T-helper 1 cell treated with Interleukin-12 subunit alpha and Interleukin-12 subunit beta and Interleukin-4 antibody, amounts not matched to agents 30 μg/mL and 1 μg/mL, for 36 hours (primary cell): Measurements from ENCODE around the gene DACT3.

Experiments
- H3K27ac Mint-ChIP-seq: one replicate; pipeline ENCODE4 v1.8.0; 2021; ENCODE audit warnings: mild to moderate bottlenecking, mixed read lengths
- H3K27me3 Mint-ChIP-seq: one replicate; pipeline ENCODE4 v1.8.0; 2021; ENCODE audit warnings: low read depth, mixed read lengths
- H3K36me3 Mint-ChIP-seq: one replicate; pipeline ENCODE4 v1.8.0; 2021; ENCODE audit warnings: low read depth, mixed read lengths
- H3K4me1 Mint-ChIP-seq: one replicate; pipeline ENCODE4 v1.8.0; 2021; ENCODE audit warnings: low read depth, mixed read lengths
- H3K4me3 Mint-ChIP-seq: one replicate; pipeline ENCODE4 v1.8.0; 2021; ENCODE audit warnings: mild to moderate bottlenecking, moderate library complexity, mixed read lengths
- H3K9me3 Mint-ChIP-seq: one replicate; pipeline ENCODE4 v1.8.0; 2021; ENCODE audit warnings: mixed read lengths

The DACT3 gene

DNA sequence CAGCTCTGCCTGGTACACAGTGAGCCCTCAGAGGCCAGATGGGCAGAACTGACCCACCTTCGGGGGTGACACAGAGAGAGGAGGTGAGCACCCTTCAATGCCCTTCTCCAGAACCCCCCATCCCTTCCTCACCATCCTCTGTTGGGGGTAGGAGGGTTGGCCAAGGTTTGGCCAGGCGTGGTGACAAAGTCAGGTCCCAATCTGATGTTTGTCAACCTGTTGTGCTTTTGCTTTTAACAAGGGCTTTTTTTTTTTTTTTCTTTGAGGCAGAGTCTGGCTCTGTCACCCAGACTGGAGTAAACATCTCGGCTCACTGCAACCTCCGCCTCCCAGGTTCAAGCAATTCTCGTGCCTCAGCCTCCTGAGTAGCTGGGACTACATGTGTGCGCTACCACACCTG lies 43.4 kb downstream of the DACT3 start:
- Mint-ChIP-seq H3K4me1 (peaks cover 61% of the 10 kb centered on the region), H3K9me3 (no peaks in the 10 kb centered on the region), H3K27me3 (no peaks in the 10 kb centered on the region), H3K36me3 (peaks cover 33% of the 10 kb centered on the region), H3K27ac (peak overlapping the region; percentile 92), H3K4me3 (no peak overlapping the region)

DNA sequence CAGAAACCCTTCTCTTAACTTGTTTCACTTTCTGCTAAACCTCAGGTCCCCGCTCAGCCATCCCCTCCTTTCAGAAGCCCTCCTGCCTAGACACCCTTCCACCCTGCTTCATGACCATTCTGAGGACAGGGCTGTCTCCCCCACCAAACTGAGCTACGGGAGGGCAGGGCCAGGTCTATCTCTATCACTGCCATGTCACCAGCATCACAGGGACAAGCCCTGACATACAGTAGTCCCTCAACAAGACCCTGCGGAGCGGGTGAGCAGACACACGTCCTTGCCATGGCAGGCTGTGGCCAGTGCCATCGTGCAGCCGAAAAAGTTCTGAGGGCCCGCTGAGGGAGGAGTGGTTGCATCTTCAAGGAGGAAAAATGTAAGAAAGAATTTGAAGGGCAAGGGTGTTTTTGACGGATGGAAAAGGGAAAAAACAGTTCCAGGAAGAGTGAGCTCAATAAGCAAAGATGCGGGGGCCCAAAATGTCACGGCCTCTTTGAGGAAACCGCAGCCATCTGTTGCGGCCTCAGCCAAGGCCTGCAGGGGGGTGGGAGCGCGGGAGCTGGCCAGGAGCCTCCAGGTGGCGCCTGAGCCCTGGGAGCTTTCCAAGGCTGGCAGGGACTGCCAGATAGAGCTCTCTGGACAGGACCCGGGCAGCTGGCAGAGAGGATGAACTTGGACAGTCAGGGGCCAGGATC lies 44.2 kb downstream of the DACT3 start:
- no peaks in the 10 kb centered on the region for H3K27me3 Mint-ChIP-seq
- H3K4me1 Mint-ChIP-seq, result peaks cover 61% of the 10 kb centered on the region
- no peaks in the 10 kb centered on the region for H3K9me3 Mint-ChIP-seq
- peak overlapping the region; percentile 92 for H3K27ac Mint-ChIP-seq
- peaks cover 25% of the 10 kb centered on the region for H3K36me3 Mint-ChIP-seq
- peak overlapping the region; percentile 74 for H3K4me3 Mint-ChIP-seq

DNA sequence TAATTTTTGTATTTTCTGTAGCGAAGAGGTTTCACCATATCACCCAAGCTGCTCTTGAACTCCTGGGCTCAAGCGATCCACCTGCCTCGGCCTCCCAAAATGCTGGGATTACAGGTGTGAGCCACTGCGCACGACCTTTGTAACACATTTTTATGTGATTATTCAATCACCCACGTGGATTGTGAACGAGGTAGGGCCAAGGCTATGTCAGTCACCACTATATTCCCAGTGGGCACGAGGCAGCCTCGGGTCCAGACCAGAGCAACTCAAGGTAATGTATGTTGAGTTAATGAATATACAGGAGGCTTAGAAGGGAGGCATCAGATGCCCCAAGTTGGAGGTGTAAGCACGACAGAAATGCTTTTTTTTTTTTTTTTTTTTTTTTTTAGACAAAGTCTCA lies 45.0 kb downstream of the DACT3 start:
- no peaks in the 10 kb centered on the region for H3K27me3 Mint-ChIP-seq
- peaks cover 26% of the 10 kb centered on the region for H3K36me3 Mint-ChIP-seq
- peaks cover 62% of the 10 kb centered on the region for H3K4me1 Mint-ChIP-seq
- no peaks in the 10 kb centered on the region for H3K9me3 Mint-ChIP-seq
- H3K4me3 Mint-ChIP-seq, result peak overlapping the region; percentile 31
- H3K27ac Mint-ChIP-seq, result peak overlapping the region; percentile 59

DNA sequence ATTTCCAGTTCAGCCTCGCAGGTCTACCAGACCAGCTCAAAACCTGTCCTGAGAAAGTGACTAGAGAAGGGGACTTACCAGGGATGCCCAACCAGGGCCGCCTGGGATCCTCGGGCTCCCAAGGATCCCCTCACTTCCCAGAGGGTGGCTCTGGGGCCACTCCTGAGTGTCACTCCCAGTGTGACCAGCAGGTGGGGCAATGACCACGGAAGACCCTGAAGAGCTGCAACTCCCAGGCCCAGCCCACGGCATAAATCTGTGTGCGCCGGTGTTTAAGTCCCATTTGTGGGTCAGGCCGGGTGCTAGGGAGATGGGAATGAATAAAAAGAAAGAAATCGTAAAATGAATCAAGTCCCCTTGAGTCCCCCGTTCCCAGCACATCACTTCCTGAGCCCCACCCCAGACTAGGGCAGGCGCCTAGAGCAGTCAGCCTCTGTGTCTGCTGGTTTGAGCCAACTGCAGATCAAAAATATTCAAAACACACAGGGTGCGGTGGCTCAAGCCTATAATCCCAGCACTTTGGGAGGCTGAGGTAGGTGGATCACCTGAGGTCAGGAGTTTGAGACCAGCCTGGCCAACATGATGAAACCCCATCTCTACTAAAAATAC lies 46.8 kb downstream of the DACT3 start:
- Mint-ChIP-seq H3K27me3 (no peaks in the 10 kb centered on the region), H3K4me3 (peak overlapping the region; percentile 45), H3K36me3 (peaks cover 26% of the 10 kb centered on the region), H3K9me3 (no peaks in the 10 kb centered on the region), H3K4me1 (peaks cover 56% of the 10 kb centered on the region), H3K27ac (peak overlapping the region; percentile 78)

DNA sequence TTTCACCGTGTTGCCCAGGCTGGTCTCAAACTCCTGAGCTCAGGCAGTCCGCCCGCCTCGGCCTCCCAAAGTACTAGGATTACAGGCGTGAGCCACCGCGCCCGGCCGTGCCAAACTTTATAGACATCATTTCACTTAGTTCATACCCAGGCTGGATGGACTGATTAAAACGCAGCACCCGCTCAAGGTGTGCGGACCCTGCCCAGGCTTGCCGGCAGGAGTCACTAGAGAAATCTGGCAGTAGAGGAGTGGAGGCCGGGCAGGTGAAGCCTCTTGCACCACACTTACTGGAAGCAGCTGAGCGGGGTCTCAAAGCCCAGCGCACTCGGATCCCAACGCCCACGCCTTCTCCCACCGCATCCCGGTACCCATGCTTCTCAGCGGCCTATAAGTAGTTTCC lies 47.5 kb downstream of the DACT3 start:
- no peak overlapping the region for H3K4me3 Mint-ChIP-seq
- no peaks in the 10 kb centered on the region for H3K9me3 Mint-ChIP-seq

DNA sequence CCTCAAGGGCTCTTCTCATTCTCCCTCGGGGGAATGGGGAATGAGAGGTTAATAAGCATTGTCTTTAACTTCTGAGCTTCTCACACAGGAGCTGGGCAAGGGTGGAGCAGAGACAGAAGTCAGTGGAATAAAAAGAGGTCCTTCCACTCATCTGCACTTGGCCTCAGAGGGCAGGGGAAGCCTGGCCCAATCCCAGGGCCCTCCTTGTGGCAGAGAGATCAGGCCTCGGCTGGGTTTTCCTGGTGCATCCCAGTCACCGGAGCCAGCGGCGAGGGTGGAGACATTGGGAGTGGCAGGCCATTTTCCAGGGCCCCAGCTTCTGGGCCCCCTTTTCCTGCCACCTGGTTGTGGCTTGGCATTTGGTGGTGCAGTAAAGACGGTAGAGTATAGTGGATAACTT lies 49.2 kb downstream of the DACT3 start:
- no peaks in the 10 kb centered on the region for H3K27me3 Mint-ChIP-seq
- H3K9me3 Mint-ChIP-seq, result no peaks in the 10 kb centered on the region
- H3K27ac Mint-ChIP-seq, result peak overlapping the region; percentile 94
- peak overlapping the region; percentile 74 for H3K4me3 Mint-ChIP-seq
- peaks cover 51% of the 10 kb centered on the region for H3K4me1 Mint-ChIP-seq
- H3K36me3 Mint-ChIP-seq, result peaks cover 46% of the 10 kb centered on the region

More for the DNA sequence above, 47.5 kb downstream of the DACT3 start:
- Mint-ChIP-seq H3K36me3 (peaks cover 32% of the 10 kb centered on the region), H3K27ac (peak overlapping the region; percentile 41), H3K27me3 (no peaks in the 10 kb centered on the region), H3K4me1 (peaks cover 53% of the 10 kb centered on the region)

DNA sequence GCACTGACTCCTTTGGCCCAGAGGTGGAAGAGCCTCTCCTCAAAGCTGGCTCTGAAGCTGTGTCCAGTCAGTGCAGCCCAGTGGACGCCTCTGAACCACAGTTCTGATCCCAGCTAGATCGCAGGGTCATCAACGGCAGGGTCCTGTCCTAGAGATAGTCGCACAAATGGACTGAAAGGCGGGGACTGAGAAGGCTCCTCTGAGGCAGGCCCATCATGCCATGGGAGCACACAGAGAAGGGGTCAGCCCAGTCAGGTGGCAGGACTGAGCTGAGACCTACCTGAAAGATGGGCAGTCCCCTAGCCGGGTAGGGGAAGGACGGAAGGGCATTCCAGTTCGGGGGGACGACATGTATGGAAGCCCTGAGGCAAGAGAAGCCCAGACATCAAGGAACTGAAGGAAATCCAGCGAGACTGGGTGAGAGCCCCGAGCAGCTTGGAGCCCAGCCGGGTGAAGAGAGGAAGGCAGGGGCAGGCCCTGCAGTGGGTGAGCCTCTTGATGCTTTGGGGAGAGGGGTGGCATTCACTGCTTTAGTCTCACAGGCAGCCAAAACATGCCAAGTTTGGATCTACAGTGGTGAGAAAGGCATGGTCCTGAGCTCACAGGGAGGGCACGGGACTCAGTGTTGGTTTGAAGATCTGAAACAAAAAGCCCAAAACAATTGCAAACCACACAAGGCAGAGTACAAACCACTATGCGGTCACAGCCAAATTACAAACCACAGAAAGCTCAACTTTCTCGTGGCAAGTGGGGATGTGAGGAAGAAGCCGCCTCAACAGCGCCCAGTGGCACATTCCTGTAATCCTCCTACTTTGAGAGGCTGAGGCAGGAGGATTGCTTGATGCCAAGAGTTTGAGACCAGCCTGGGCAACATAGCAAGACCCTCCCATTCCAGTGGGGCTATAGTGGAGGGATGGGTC lies 49.9 kb downstream of the DACT3 start:
- Mint-ChIP-seq H3K36me3 (peaks cover 48% of the 10 kb centered on the region), H3K4me3 (peak overlapping the region; percentile 74), H3K27ac (peak overlapping the region; percentile 94), H3K4me1 (peaks cover 50% of the 10 kb centered on the region), H3K27me3 (no peaks in the 10 kb centered on the region), H3K9me3 (no peaks in the 10 kb centered on the region)

DNA sequence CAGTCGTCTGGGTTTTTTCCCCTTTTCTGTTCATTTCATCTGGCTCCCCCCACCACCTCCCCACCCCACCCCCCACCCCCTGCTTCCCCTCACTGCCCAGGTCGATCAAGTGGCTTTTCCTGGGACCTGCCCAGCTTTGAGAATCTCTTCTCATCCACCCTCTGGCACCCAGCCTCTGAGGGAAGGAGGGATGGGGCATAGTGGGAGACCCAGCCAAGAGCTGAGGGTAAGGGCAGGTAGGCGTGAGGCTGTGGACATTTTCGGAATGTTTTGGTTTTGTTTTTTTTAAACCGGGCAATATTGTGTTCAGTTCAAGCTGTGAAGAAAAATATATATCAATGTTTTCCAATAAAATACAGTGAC lies 50.6 kb downstream of the DACT3 start:
- Mint-ChIP-seq H3K36me3 (peaks cover 52% of the 10 kb centered on the region), H3K9me3 (no peaks in the 10 kb centered on the region), H3K4me3 (peak overlapping the region; percentile 74), H3K27me3 (no peaks in the 10 kb centered on the region), H3K4me1 (peaks cover 46% of the 10 kb centered on the region), H3K27ac (peak overlapping the region; percentile 94)

DNA sequence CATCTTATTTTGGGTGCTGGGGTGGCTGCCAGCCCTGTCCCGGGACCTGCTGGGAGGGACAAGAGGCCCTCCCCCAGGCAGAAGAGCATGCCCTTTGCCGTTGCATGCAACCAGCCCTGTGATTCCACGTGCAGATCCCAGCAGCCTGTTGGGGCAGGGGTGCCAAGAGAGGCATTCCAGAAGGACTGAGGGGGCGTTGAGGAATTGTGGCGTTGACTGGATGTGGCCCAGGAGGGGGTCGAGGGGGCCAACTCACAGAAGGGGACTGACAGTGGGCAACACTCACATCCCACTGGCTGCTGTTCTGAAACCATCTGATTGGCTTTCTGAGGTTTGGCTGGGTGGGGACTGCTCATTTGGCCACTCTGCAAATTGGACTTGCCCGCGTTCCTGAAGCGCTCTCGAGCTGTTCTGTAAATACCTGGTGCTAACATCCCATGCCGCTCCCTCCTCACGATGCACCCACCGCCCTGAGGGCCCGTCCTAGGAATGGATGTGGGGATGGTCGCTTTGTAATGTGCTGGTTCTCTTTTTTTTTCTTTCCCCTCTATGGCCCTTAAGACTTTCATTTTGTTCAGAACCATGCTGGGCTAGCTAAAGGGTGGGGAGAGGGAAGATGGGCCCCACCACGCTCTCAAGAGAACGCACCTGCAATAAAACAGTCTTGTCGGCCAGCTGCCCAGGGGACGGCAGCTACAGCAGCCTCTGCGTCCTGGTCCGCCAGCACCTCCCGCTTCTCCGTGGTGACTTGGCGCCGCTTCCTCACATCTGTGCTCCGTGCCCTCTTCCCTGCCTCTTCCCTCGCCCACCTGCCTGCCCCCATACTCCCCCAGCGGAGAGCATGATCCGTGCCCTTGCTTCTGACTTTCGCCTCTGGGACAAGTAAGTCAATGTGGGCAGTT lies 51.2 kb downstream of the DACT3 start:
- H3K36me3 Mint-ChIP-seq, result peaks cover 52% of the 10 kb centered on the region
- no peak overlapping the region for H3K4me3 Mint-ChIP-seq
- no peaks in the 10 kb centered on the region for H3K27me3 Mint-ChIP-seq
- peaks cover 46% of the 10 kb centered on the region for H3K4me1 Mint-ChIP-seq
- H3K27ac Mint-ChIP-seq, result no peak overlapping the region
- H3K9me3 Mint-ChIP-seq, result no peaks in the 10 kb centered on the region

DNA sequence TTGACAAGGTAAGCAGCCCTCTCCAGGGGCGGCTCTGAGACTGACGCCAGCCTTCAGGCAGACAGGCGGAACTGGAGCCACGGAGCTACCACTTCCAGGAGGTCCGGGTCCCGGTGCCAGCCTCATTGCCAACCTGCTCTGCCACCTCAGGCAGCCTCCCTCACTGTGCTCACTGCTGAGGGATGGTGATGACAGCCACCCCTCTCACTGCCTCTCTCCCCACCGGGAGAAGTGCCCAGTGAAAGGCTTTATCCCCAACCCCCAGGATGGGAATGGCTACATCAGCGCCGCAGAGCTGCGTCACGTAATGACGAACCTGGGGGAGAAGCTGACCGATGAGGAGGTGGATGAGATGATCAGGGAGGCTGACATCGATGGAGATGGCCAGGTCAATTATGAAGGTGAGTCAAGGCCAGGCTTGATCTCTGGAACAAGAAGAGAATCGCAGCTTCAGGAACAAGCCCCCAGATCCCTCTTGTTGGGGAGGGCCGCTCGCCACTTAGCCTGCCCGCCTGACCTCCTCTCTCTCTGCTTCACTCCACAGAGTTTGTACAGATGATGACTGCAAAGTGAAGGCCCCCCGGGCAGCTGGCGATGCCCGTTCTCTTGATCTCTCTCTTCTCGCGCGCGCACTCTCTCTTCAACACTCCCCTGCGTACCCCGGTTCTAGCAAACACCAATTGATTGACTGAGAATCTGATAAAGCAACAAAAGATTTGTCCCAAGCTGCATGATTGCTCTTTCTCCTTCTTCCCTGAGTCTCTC lies 52.2 kb downstream of the DACT3 start:
- peaks cover 50% of the 10 kb centered on the region for H3K36me3 Mint-ChIP-seq
- no peak overlapping the region for H3K27ac Mint-ChIP-seq
- no peaks in the 10 kb centered on the region for H3K9me3 Mint-ChIP-seq
- no peaks in the 10 kb centered on the region for H3K27me3 Mint-ChIP-seq
- peaks cover 43% of the 10 kb centered on the region for H3K4me1 Mint-ChIP-seq
- no peak overlapping the region for H3K4me3 Mint-ChIP-seq

DNA sequence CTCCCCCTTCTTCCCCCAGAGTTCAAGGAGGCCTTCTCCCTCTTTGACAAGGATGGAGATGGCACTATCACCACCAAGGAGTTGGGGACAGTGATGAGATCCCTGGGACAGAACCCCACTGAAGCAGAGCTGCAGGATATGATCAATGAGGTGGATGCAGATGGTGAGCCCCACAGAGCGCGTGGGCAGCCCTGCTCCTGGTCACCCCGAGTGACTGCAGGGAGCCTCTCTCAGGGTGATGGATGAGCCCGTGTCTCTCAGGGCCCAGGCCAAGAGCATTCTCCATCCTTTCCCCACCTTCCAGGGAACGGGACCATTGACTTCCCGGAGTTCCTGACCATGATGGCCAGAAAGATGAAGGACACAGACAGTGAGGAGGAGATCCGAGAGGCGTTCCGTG lies 52.8 kb downstream of the DACT3 start:
- H3K27me3 Mint-ChIP-seq, result no peaks in the 10 kb centered on the region
- no peak overlapping the region for H3K4me3 Mint-ChIP-seq
- peaks cover 54% of the 10 kb centered on the region for H3K36me3 Mint-ChIP-seq
- no peak overlapping the region for H3K27ac Mint-ChIP-seq
- H3K9me3 Mint-ChIP-seq, result no peaks in the 10 kb centered on the region
- H3K4me1 Mint-ChIP-seq, result peaks cover 48% of the 10 kb centered on the region

DNA sequence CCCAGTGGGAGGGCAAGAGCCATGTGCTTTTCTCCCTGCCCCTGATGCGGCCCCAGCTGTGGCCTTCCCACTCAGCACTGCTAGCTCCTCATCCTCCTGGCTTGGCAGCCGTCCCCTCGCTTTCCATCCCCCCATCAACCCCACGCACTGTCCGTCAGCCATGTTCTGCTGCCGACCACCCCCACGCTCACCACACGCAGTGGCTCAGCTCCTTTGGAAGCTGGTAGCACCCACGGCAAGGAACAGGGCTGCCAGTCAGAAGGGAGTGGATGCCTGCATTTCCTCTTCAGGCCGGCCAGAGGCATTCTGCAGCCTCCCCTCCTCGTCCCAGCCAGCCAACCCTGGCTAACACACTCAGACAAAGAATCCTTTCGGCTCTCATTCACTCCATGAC lies 53.5 kb downstream of the DACT3 start:
- no peaks in the 10 kb centered on the region for H3K9me3 Mint-ChIP-seq
- H3K4me1 Mint-ChIP-seq, result peaks cover 50% of the 10 kb centered on the region
- H3K4me3 Mint-ChIP-seq, result no peak overlapping the region
- no peak overlapping the region for H3K27ac Mint-ChIP-seq
- peaks cover 59% of the 10 kb centered on the region for H3K36me3 Mint-ChIP-seq
- H3K27me3 Mint-ChIP-seq, result no peaks in the 10 kb centered on the region

DNA sequence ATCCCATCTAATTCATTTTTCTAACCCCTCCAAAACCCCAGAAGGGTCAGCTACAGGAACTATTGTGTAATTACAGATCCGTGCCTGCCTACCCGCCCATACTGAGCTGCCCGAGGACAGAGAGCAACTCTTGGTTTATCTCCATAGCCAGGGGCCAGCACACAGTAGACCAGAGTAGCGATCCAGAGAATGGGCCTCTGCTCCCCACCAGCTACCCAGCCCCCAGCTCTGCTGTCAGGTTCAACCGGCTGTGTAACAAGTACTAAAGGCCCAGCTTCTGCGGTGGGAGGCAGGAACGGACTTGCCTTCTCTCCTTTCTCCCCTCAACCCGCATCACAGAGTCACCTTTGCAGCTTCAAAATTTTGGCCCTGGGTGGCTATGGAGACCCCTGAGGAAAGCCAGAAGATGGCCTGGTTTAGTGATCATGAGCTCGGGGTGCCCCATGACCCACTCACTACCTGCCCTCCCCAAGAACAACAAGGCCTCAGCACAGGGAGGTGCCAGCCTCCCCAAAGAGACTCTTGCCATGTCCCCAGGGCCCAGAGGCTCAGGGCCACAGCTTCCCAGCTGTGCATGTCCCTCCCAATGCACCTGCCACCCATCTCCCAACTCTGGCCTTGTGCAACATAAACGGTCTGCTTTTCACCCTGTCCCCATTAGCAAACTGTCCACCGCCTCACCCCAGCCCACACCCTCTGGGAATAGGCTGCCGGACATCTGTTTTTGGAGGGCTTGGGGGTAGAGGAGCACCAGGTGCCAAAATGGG lies 54.1 kb downstream of the DACT3 start:
- Mint-ChIP-seq H3K27ac (no peak overlapping the region), H3K36me3 (peaks cover 64% of the 10 kb centered on the region), H3K27me3 (no peaks in the 10 kb centered on the region), H3K9me3 (no peaks in the 10 kb centered on the region), H3K4me1 (peaks cover 49% of the 10 kb centered on the region), H3K4me3 (no peak overlapping the region)
